Ectodermal cell (in vitro differentiated cells): ENCODE results near the gene ADAM11. TPM values are rescaled to one million over a fixed set of nuclear protein-coding genes. Genes with fewer than 3 reads are reported as not detected.
"Not testable (repeated sequence)": the region's sequence is repeated elsewhere in the genome, so short reads cannot be mapped to it uniquely, and the experiment has no call there.

Experiments
- H3K27ac ChIP-seq: 2 replicates; pipeline ENCODE4 v1.7.0; 2013; ENCODE audit warnings: mild to moderate bottlenecking, low read depth, low read length; ENCODE audit not compliant: insufficient read depth, poor library complexity, severe bottlenecking
- H3K27me3 ChIP-seq: 2 replicates; pipeline ENCODE4 v1.7.0; 2013; ENCODE audit warnings: mild to moderate bottlenecking, low read length; ENCODE audit not compliant: insufficient read depth, control insufficient read depth, poor library complexity, severe bottlenecking
- H3K36me3 ChIP-seq: one replicate; pipeline ENCODE4 v1.7.0; 2013; ENCODE audit warnings: low read length; ENCODE audit not compliant: control insufficient read depth, insufficient read depth
- H3K4me1 ChIP-seq: one replicate; pipeline ENCODE4 v1.7.0; 2013; ENCODE audit warnings: low read length; ENCODE audit not compliant: control insufficient read depth, insufficient read depth
- H3K4me3 ChIP-seq: 2 replicates; pipeline ENCODE4 v1.7.0; 2013; ENCODE audit warnings: low read depth, low read length, control low read depth; ENCODE audit not compliant: insufficient read depth
- H3K9me3 ChIP-seq: 2 replicates; pipeline ENCODE4 v1.7.0; 2013; ENCODE audit warnings: mild to moderate bottlenecking, low read length, moderate library complexity; ENCODE audit not compliant: control insufficient read depth
- WGBS, 2 experiments: methylation state at CpG; one replicate each; pipeline ENCODE4 v1.1.7; 2013; ENCODE audit warnings: missing lambda C conversion rate in 2 of 2; 5-methylcytosine and 5-hydroxymethylcytosine counted together
- polyA plus RNA-seq, 4 experiments: library from polyadenylated mRNA; stranded (reverse); fragments of 50-300 nt; gene quantifications; one replicate each; pipeline ENCODE4 v1.2.3, GENCODE V29; 2013

ADAM11 gene
- polyA plus RNA-seq (2013, experiment 1 of 4), result 9.5 TPM
- polyA plus RNA-seq (2013, experiment 2 of 4), result 9.9 TPM
- polyA plus RNA-seq (2013, experiment 3 of 4), result 6.6 TPM
- 7.2 TPM for polyA plus RNA-seq (2013, experiment 4 of 4)

DNA sequence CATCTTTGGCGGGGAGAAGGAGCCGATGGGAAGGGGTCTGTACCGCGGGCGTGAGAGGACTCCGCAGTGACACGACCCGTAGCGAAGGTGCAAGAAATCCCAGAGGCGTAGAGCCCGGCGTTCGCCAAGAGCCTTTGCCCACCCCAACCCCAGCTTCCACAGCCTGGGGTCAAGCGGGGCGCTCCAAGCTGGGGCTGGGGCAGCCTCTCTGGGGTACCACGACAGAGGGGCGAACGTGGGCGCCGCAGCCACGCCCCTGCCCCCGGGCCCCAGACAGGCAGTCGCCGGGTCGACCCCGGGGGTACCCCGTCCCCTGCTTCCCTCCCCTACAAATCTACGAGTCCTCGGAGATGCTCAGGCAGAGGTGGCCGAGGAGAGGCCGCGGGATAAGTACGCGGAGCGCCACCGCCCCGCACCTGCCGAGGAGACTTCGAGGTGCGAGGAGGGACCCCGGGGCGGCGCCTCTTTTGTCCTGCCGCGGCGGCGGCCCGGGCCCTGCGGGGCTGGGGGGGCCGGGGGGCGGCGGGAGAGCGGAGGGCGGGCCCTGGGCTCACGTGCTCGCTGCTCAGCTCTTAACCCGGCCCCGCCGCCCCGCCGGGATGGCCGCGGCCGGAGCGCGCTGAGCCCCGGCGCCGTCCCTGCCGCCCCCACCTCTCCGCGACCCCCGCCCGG, at the start of gene ADAM11:
Gene ADAM11, plus strand, starts transcription at position 575 of the 672 bp plus-strand sequence. CDS start 212 bp downstream, outside the sequence.
- peak within 1 kb of the TSS; percentile 35 for H3K4me3 ChIP-seq
- H3K9me3 ChIP-seq, result no peaks in the 10 kb centered on the region
- peaks cover 9% of the 10 kb centered on the region for H3K4me1 ChIP-seq
- H3K27me3 ChIP-seq, result peaks cover 33% of the 10 kb centered on the region
- H3K27ac ChIP-seq, result no peak within 1 kb of the TSS
- no peaks in the 10 kb centered on the region for H3K36me3 ChIP-seq
- WGBS, 2 experiments, result 3% methylated on average over 74 of the region's 74 CpGs

DNA sequence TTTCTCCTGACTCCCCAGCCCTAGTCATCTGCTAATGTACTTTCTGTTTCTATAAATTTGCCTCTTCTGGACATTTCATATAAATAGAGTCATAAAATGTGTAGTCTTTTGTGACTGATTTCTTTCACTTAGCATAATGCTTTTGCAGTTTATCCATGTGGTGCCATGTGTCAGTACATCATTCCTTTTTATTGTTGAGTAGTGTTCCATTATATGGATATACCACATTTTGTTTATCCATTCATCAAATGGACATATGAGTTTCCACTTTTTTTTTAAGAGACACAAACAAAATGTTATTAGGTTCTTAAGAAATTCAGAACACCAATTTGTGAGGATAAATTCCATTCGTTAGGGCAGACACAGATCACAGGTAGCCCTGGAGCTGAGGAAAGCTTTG, 39.3 kb upstream of the ADAM11 start:
- no peaks in the 10 kb centered on the region for H3K4me1 ChIP-seq
- H3K27ac ChIP-seq, result no peak overlapping the region
- H3K36me3 ChIP-seq, result peaks cover 23% of the 10 kb centered on the region
- WGBS, 2 experiments, result 94 to 98% methylated on average over 1 of the region's 1 CpG
- H3K27me3 ChIP-seq, result no peaks in the 10 kb centered on the region
- no peak overlapping the region for H3K4me3 ChIP-seq
- no peaks in the 10 kb centered on the region for H3K9me3 ChIP-seq

- WGBS, 2 experiments, result 94 to 95% methylated on average over 5 of the region's 5 CpGs
- H3K4me3 ChIP-seq, result no peak overlapping the region
- H3K9me3 ChIP-seq, result no peaks in the 10 kb centered on the region
- no peaks in the 10 kb centered on the region for H3K4me1 ChIP-seq
- no peak overlapping the region for H3K27ac ChIP-seq
- H3K36me3 ChIP-seq, result peaks cover 23% of the 10 kb centered on the region
- H3K27me3 ChIP-seq, result no peaks in the 10 kb centered on the region
These were observed 36.5 kb upstream of the ADAM11 start for GRCh38 chr17:44722254-44722653.

DNA sequence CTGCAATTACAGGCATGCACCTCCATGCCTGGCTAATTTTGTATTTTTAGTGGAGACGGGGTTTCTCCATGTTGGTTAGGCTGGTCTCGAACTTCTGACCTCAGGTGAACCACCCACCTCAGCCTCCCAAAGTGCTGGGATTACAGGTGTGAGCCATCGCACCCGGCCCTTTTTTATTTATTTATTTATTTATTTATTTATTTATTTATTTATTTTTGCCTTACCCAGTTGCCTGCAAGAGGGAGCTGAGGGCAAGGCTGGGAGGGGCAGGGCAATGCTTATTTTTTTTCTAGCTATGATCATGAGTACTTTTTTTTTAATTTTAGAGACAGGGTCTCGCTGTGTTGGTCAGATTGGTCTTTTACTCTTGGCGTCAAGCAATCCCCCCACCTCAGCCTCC, 32.7 kb upstream of the ADAM11 start:
- H3K4me1 ChIP-seq, H3K27me3 ChIP-seq, H3K4me3 ChIP-seq, H3K27ac ChIP-seq, H3K9me3 ChIP-seq: not testable (repeated sequence)
- 98 to 100% methylated on average over 4 of the region's 6 CpGs for WGBS, 2 experiments
- H3K36me3 ChIP-seq, result peaks cover 14% of the 10 kb centered on the region

- no peak overlapping the region for H3K27ac ChIP-seq
- H3K36me3 ChIP-seq, result peaks cover 21% of the 10 kb centered on the region
- H3K27me3 ChIP-seq, result no peaks in the 10 kb centered on the region
- H3K4me3 ChIP-seq, result no peak overlapping the region
- no peaks in the 10 kb centered on the region for H3K4me1 ChIP-seq
- H3K9me3 ChIP-seq, result no peaks in the 10 kb centered on the region
- 72 to 80% methylated on average over 5 of the region's 5 CpGs for WGBS, 2 experiments
These were observed 25.0 kb upstream of the ADAM11 start for GRCh38 chr17:44733753-44734152.

- Histone ChIP-seq H3K4me1 (no peaks in the 10 kb centered on the region), H3K36me3 (peaks cover 22% of the 10 kb centered on the region), H3K27me3 (no peaks in the 10 kb centered on the region), H3K4me3 (no peak overlapping the region), H3K27ac (no peak overlapping the region), H3K9me3 (no peaks in the 10 kb centered on the region)
- 92 to 93% methylated on average over 2 of the region's 2 CpGs for WGBS, 2 experiments
These were observed 24.5 kb upstream of the ADAM11 start for GRCh38 chr17:44734272-44734671.

- H3K9me3 ChIP-seq, result no peaks in the 10 kb centered on the region
- no peak overlapping the region for H3K27ac ChIP-seq
- H3K27me3 ChIP-seq, result no peaks in the 10 kb centered on the region
- H3K4me1 ChIP-seq, result no peaks in the 10 kb centered on the region
- peaks cover 16% of the 10 kb centered on the region for H3K36me3 ChIP-seq
- 91 to 93% methylated on average over 12 of the region's 12 CpGs for whole genome bisulfite sequencing, 2 experiments
- H3K4me3 ChIP-seq, result no peak overlapping the region
These were observed 22.1 kb upstream of the ADAM11 start for GRCh38 chr17:44736551-44737240.

- no peaks in the 10 kb centered on the region for H3K4me1 ChIP-seq
- H3K9me3 ChIP-seq, result no peaks in the 10 kb centered on the region
- H3K36me3 ChIP-seq, result peaks cover 12% of the 10 kb centered on the region
- H3K27me3 ChIP-seq, result no peaks in the 10 kb centered on the region
- H3K4me3 ChIP-seq, result no peak overlapping the region
- no peak overlapping the region for H3K27ac ChIP-seq
- 83 to 94% methylated on average over 3 of the region's 3 CpGs for WGBS, 2 experiments
These were observed 20.4 kb upstream of the ADAM11 start for GRCh38 chr17:44738214-44738906.

- no peak overlapping the region for H3K4me3 ChIP-seq
- H3K27ac ChIP-seq, result no peak overlapping the region
- H3K9me3 ChIP-seq, result no peaks in the 10 kb centered on the region
- peaks cover 9% of the 10 kb centered on the region for H3K36me3 ChIP-seq
- 93 to 96% methylated on average over 8 of the region's 8 CpGs for WGBS, 2 experiments
- H3K4me1 ChIP-seq, result no peaks in the 10 kb centered on the region
- no peaks in the 10 kb centered on the region for H3K27me3 ChIP-seq
These were observed 17.5 kb upstream of the ADAM11 start for GRCh38 chr17:44741316-44741715.

DNA sequence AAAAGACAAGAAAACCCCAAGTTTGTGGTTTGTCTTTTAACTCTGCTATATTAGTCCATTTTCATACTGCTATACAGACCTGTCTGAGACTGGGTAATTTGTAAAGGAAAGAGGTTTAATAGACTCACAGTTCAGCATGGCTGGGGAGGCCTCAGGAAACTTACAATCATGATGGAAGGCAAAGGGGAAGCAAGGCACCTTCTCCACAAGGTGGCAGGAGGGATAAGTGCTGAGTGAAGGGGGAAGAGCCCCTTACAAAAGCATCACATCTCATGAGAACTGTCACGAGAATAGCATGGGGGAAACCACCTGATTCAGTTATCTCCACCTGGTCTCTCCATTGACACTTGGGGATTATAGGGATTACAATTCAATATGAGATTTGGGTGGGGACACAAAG, 13.5 kb upstream of the ADAM11 start:
- no peaks in the 10 kb centered on the region for H3K27me3 ChIP-seq
- H3K4me1 ChIP-seq, result peaks cover 15% of the 10 kb centered on the region
- H3K27ac ChIP-seq, result no peak overlapping the region
- H3K4me3 ChIP-seq, result no peak overlapping the region
- no peaks in the 10 kb centered on the region for H3K36me3 ChIP-seq
- H3K9me3 ChIP-seq, result no peaks in the 10 kb centered on the region
- 71 to 84% methylated on average over 1 of the region's 1 CpG for WGBS, 2 experiments
